Activated T-cell treated with anti-CD3 and anti-CD28 coated beads, Interleukin-2, amount 50 U/mL, for 24 hours (primary cell): Measurements from ENCODE around the gene OLIG2.
A peak's percentile ranks its signal among the peaks of the same experiment; 100 is the strongest.

Source experiments
- DNase-seq: peaks from one replicate; pipeline ENCODE4 v3.0.0-alpha.2; 2020
- H3K27ac Mint-ChIP-seq: 2 replicates; pipeline ENCODE4 v1.8.0; 2020; ENCODE audit warnings: mild to moderate bottlenecking, mixed read lengths
- H3K27me3 Mint-ChIP-seq: 2 replicates; pipeline ENCODE4 v1.8.0; 2020; ENCODE audit warnings: mixed read lengths
- H3K36me3 Mint-ChIP-seq: 2 replicates; pipeline ENCODE4 v1.8.0; 2020; ENCODE audit warnings: low read depth, mixed read lengths
- H3K4me1 Mint-ChIP-seq: 2 replicates; pipeline ENCODE4 v1.8.0; 2020; ENCODE audit warnings: low read depth, mixed read lengths
- H3K4me3 Mint-ChIP-seq: 2 replicates; pipeline ENCODE4 v1.8.0; 2020; ENCODE audit warnings: mild to moderate bottlenecking, moderate library complexity, mixed read lengths
- H3K9me3 Mint-ChIP-seq: 2 replicates; pipeline ENCODE4 v1.8.0; 2020; ENCODE audit warnings: mixed read lengths

OLIG2 gene

DNA sequence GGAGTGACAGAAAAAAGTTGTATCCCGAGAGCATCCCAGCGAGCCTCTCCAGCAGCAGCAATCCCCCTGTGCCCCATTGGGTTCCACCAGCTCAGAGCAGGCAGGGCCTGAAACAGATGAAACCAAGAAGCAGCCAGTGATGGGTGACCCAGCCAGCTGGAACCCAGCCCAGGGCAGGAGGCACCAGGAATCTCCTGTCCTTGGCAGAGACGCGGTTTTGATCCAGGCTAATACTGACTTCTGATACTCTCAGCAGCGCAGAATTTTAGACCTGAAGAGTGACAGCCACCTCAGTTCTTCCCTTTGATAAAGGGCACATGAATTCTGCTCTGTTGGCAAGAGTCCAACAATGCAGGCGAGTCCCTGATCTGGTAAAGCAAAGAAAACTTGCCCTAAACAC is 32.8 kb downstream of the OLIG2 start:
- no peaks in the 10 kb centered on the region for H3K4me1 Mint-ChIP-seq
- H3K27me3 Mint-ChIP-seq, result peaks cover 13% of the 10 kb centered on the region
- no peaks in the 10 kb centered on the region for H3K9me3 Mint-ChIP-seq
- no peaks in the 10 kb centered on the region for H3K36me3 Mint-ChIP-seq
- DNase-seq, result no peak
- H3K4me3 Mint-ChIP-seq, result no peak overlapping the region
- H3K27ac Mint-ChIP-seq, result no peak overlapping the region

GRCh38 chr21:33058957-33059356 is 33.2 kb downstream of the OLIG2 start:
- Mint-ChIP-seq H3K4me1 (no peaks in the 10 kb centered on the region), H3K27me3 (peaks cover 17% of the 10 kb centered on the region), H3K9me3 (no peaks in the 10 kb centered on the region), H3K36me3 (no peaks in the 10 kb centered on the region), H3K4me3 (no peak overlapping the region), H3K27ac (no peak overlapping the region)
- no peak for DNase-seq

DNA sequence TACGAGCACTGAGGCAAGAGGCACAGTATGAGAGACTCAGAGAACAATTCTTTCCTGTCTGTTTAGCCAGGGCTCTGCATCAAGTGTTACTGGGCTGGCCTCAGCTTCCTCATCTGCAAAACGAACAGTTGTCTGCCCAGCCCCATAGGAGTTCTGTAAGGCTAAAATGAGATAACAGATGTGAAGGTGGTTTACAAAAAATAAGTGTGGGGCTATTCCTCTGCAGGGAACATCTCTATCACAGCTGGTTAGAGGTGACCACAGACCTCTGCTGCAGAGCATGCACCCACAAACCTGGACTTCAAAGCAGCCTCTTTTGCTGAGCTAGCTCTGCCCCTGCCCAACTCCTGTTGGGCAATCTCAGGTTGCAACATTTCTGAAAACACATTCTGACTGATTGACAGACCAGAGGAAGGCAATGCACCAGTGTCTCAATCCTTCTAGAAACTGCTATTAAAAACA is 33.7 kb downstream of the OLIG2 start:
- H3K4me3 Mint-ChIP-seq, result no peak overlapping the region
- DNase-seq, result no peak
- H3K27me3 Mint-ChIP-seq, result peaks cover 19% of the 10 kb centered on the region
- H3K9me3 Mint-ChIP-seq, result no peaks in the 10 kb centered on the region
- no peaks in the 10 kb centered on the region for H3K36me3 Mint-ChIP-seq
- H3K27ac Mint-ChIP-seq, result no peak overlapping the region
- H3K4me1 Mint-ChIP-seq, result no peaks in the 10 kb centered on the region

GRCh38 chr21:33061233-33061632 is 35.5 kb downstream of the OLIG2 start:
- Mint-ChIP-seq H3K27me3 (peaks cover 33% of the 10 kb centered on the region), H3K4me3 (no peak overlapping the region), H3K36me3 (no peaks in the 10 kb centered on the region), H3K9me3 (no peaks in the 10 kb centered on the region), H3K4me1 (no peaks in the 10 kb centered on the region), H3K27ac (no peak overlapping the region)
- no peak for DNase-seq

- no peaks in the 10 kb centered on the region for H3K9me3 Mint-ChIP-seq
- peaks cover 55% of the 10 kb centered on the region for H3K27me3 Mint-ChIP-seq
- no peaks in the 10 kb centered on the region for H3K36me3 Mint-ChIP-seq
- no peaks in the 10 kb centered on the region for H3K4me1 Mint-ChIP-seq
- no peak overlapping the region for H3K27ac Mint-ChIP-seq
- no peak for DNase-seq
- no peak overlapping the region for H3K4me3 Mint-ChIP-seq
These were observed 37.7 kb downstream of the OLIG2 start for GRCh38 chr21:33063375-33063883.

DNA sequence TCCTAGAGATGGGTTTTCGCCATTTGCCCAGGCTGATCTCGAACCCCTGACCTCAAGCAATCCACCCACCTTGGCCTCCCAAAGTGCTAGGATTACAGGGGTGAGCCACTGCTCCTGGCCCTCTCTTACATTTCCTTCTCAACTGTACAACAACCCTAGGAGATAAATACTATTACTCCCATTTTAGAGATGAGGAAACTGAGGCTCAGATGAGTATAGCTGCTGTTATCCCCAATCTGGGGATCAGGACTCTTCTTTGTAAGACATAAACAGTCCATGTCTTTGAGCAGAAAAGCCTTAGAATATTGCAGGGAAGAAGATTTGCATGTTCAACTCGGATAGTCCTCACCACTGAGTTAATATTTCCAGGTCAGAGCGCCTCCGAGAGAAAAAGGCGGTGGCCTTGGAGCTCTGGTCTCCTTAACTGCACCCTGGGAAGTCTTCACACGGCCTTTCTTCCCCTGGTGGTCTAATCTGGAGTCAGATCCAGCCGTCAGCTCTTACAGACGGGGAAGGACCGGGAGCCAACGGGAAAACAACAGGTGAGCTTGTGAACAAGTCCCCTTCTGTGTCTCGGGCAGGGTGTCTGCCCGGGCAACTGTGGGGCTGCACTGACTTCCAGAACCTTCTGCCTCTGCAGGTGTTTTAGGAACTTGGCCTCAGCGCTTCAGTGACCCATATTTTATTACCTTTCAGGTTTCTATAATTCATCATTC is 38.3 kb downstream of the OLIG2 start:
- H3K4me3 Mint-ChIP-seq, result no peak overlapping the region
- no peak overlapping the region for H3K27ac Mint-ChIP-seq
- no peaks in the 10 kb centered on the region for H3K36me3 Mint-ChIP-seq
- DNase-seq, result no peak
- H3K9me3 Mint-ChIP-seq, result no peaks in the 10 kb centered on the region
- peaks cover 61% of the 10 kb centered on the region for H3K27me3 Mint-ChIP-seq
- peaks cover under 1% of the 10 kb centered on the region for H3K4me1 Mint-ChIP-seq

GRCh38 chr21:33064623-33065390 is 39.1 kb downstream of the OLIG2 start:
- Mint-ChIP-seq H3K9me3 (no peaks in the 10 kb centered on the region), H3K27me3 (peaks cover 69% of the 10 kb centered on the region), H3K27ac (no peak overlapping the region), H3K4me3 (no peak overlapping the region), H3K36me3 (no peaks in the 10 kb centered on the region), H3K4me1 (peaks cover 8% of the 10 kb centered on the region)
- DNase-seq, result no peak

DNA sequence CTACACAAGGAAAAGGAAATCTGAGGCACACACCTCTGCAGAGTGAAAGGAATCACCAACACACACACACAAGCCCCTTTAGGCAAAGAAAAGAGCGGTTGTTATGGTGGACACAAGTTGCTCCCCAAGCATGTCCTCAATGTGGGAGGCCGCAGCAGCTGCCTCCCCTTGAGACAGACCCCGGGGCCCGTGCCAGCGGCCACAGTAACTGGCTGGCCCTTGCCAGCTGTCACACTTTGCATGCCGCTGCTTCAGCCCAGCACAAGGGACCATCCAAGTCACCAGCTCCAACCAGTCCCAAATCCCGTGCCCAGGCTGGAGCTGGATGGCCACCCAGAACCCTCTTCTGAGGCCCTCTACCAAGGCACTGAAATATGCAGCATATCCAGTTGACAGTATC is 41.3 kb downstream of the OLIG2 start:
- Mint-ChIP-seq H3K4me3 (no peak overlapping the region), H3K4me1 (peaks cover 19% of the 10 kb centered on the region), H3K36me3 (no peaks in the 10 kb centered on the region), H3K27ac (no peak overlapping the region), H3K27me3 (peaks cover 79% of the 10 kb centered on the region), H3K9me3 (no peaks in the 10 kb centered on the region)
- DNase-seq, result no peak

DNA sequence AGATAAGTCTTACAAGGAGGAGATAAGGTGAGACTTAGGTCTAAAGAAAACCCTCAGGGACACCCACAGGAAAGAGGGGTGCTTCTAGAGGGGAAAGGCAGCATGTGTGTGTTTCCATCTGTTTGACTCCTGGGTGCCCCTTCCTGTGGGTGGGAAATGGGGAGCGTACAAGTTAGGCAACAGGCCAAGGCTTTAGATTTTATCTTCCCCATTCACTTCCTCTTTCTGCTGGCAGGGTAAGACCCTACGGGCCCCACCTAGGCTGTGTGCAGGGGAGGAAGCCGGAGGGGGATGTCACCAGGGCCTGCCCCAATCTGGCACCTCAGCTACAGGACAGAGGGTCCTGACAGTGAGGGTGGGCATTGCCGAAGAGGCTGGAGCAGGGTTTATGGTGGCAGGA is 41.7 kb downstream of the OLIG2 start:
- H3K27me3 Mint-ChIP-seq, result peaks cover 82% of the 10 kb centered on the region
- no peaks in the 10 kb centered on the region for H3K9me3 Mint-ChIP-seq
- no peaks in the 10 kb centered on the region for H3K36me3 Mint-ChIP-seq
- H3K4me3 Mint-ChIP-seq, result no peak overlapping the region
- no peak overlapping the region for H3K27ac Mint-ChIP-seq
- peaks cover 21% of the 10 kb centered on the region for H3K4me1 Mint-ChIP-seq
- no peak for DNase-seq

DNA sequence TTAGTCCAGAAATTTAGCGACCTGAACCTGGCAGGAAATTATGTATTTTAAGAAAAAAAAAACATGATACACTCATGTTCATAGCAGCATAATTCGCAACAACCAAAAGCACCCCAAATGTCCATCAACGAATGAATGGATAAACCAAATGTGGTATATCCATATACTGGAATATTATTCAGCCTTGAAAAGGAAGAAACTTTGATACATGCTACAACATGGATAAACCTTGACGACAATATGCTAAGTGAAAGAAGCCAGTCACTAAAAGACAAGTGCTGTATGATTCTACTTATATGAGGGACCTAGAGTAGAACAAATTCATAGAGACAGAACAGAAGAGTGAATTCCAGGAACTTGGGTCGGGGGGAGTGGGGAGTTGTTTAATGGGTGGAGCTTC is 43.5 kb downstream of the OLIG2 start:
- DNase-seq, result no peak
- Mint-ChIP-seq H3K27ac (no peak overlapping the region), H3K9me3 (no peaks in the 10 kb centered on the region), H3K27me3 (peaks cover 85% of the 10 kb centered on the region), H3K36me3 (no peaks in the 10 kb centered on the region), H3K4me1 (peaks cover 21% of the 10 kb centered on the region), H3K4me3 (no peak overlapping the region)

- peaks cover 21% of the 10 kb centered on the region for H3K4me1 Mint-ChIP-seq
- peaks cover 85% of the 10 kb centered on the region for H3K27me3 Mint-ChIP-seq
- H3K9me3 Mint-ChIP-seq, result no peaks in the 10 kb centered on the region
- no peak overlapping the region for H3K27ac Mint-ChIP-seq
- H3K4me3 Mint-ChIP-seq, result peak overlapping the region; percentile 8
- no peaks in the 10 kb centered on the region for H3K36me3 Mint-ChIP-seq
- no peak for DNase-seq
These were observed 43.9 kb downstream of the OLIG2 start for GRCh38 chr21:33069645-33069993.

DNA sequence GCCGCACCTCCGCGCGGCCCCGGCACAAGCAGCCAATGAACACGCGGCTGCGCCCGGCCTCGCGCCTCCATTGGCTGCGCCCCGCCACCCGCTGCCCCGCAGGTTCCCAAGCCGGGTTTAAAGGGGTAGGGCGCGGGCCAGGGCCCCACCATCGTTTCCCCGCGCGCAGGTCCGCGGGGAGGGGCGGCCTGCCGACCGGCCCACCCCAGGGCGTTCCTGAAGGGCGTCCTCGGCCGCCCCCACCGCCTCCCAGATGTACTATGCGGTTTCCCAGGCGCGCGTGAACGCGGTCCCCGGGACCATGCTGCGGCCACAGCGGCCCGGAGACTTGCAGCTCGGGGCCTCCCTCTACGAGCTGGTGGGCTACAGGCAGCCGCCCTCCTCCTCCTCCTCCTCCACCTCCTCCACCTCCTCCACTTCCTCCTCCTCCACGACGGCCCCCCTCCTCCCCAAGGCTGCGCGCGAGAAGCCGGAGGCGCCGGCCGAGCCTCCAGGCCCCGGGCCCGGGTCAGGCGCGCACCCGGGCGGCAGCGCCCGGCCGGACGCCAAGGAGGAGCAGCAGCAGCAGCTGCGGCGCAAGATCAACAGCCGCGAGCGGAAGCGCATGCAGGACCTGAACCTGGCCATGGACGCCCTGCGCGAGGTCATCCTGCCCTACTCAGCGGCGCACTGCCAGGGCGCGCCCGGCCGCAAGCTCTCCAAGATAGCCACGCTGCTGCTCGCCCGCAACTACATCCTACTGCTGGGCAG is 44.4 kb downstream of the OLIG2 start, which contains the start of gene OLIG1:
OLIG1 (plus strand) TSS at position 148 of the 750 bp plus-strand sequence; CDS start at position 254, 106 bp downstream.
- H3K27me3 Mint-ChIP-seq, result peaks cover 85% of the 10 kb centered on the region
- DNase-seq, result peak; percentile 66
- no peaks in the 10 kb centered on the region for H3K36me3 Mint-ChIP-seq
- H3K9me3 Mint-ChIP-seq, result no peaks in the 10 kb centered on the region
- peak within 1 kb of the TSS; percentile 72 for H3K4me3 Mint-ChIP-seq
- no peak within 1 kb of the TSS for H3K27ac Mint-ChIP-seq
- peaks cover 21% of the 10 kb centered on the region for H3K4me1 Mint-ChIP-seq

DNA sequence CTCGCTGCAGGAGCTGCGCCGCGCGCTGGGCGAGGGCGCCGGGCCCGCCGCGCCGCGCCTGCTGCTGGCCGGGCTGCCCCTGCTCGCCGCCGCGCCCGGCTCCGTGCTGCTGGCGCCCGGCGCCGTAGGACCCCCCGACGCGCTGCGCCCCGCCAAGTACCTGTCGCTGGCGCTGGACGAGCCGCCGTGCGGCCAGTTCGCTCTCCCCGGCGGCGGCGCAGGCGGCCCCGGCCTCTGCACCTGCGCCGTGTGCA is 44.9 kb downstream of the OLIG2 start:
- no peak for DNase-seq
- Mint-ChIP-seq H3K9me3 (no peaks in the 10 kb centered on the region), H3K36me3 (no peaks in the 10 kb centered on the region), H3K27ac (no peak overlapping the region), H3K4me1 (peaks cover 21% of the 10 kb centered on the region), H3K4me3 (no peak overlapping the region), H3K27me3 (peaks cover 86% of the 10 kb centered on the region)

- peaks cover 87% of the 10 kb centered on the region for H3K27me3 Mint-ChIP-seq
- DNase-seq, result peak; percentile 51
- no peaks in the 10 kb centered on the region for H3K9me3 Mint-ChIP-seq
- peaks cover 21% of the 10 kb centered on the region for H3K4me1 Mint-ChIP-seq
- no peak overlapping the region for H3K27ac Mint-ChIP-seq
- H3K36me3 Mint-ChIP-seq, result no peaks in the 10 kb centered on the region
- peak overlapping the region; percentile 72 for H3K4me3 Mint-ChIP-seq
These were observed 45.4 kb downstream of the OLIG2 start for GRCh38 chr21:33070998-33071769.
